GM21723 (cell line): ENCODE measurements around the gene FBXO47.
"Not testable (repeated sequence)": the region's sequence is repeated elsewhere in the genome, so short reads cannot be mapped to it uniquely, and the experiment has no call there.

Source experiments
- ATAC-seq: cut with Tn5 transposase; IDR thresholded peaks from one replicate; pipeline ENCODE4 v1.9.1; 2021; ENCODE audit warnings: mild to moderate bottlenecking, moderate library complexity; ENCODE audit not compliant: unreplicated experiment

Gene FBXO47

GRCh38 chr17:38925263-38925995, 41.8 kb downstream of the FBXO47 start, which contains the start of gene LASP1NB:
Gene LASP1NB (plus strand): TSS chr17:38925614.
- ATAC-seq, result no peak

DNA sequence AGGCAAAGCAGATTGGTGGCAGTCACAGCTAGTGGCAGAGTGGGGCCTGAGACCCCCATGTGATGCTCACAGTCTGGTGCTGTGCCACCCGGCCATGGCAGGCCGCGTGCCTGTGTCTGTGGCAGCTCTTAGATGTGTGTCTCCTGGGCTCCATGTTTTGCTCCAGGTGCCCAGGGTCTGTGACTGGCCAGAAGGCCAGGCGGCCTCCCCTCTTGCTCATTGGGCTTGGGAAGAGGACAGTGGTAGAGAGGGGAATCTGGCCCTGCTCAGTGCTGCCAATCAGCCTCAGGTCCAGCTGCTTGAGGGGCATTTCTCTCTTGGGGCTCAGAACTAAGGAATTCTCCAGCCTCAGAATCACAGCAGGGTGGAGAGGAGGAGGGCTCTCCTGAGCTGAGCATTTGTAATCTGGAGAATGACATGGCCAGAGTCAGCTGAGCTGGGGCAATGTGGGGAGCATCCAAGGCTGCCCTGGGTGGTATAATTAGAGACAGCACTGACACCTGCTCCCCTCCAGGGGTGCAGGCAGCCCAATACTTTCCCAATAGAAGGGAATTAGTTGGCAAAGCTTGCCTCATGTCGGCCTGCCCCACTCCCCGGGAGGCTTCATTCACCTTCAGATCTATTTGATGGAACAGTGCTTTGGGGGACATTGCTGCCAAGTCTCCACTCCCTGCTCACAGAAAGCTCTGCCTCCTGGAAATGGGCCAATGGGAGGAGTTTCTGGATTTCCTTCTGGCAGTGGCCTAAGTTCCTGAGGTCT, 44.5 kb downstream of the FBXO47 start:
- ATAC-seq, result no peak

- ATAC-seq, result no peak
Observed at GRCh38 chr17:38921756-38922411, 45.3 kb downstream of the FBXO47 start.

DNA sequence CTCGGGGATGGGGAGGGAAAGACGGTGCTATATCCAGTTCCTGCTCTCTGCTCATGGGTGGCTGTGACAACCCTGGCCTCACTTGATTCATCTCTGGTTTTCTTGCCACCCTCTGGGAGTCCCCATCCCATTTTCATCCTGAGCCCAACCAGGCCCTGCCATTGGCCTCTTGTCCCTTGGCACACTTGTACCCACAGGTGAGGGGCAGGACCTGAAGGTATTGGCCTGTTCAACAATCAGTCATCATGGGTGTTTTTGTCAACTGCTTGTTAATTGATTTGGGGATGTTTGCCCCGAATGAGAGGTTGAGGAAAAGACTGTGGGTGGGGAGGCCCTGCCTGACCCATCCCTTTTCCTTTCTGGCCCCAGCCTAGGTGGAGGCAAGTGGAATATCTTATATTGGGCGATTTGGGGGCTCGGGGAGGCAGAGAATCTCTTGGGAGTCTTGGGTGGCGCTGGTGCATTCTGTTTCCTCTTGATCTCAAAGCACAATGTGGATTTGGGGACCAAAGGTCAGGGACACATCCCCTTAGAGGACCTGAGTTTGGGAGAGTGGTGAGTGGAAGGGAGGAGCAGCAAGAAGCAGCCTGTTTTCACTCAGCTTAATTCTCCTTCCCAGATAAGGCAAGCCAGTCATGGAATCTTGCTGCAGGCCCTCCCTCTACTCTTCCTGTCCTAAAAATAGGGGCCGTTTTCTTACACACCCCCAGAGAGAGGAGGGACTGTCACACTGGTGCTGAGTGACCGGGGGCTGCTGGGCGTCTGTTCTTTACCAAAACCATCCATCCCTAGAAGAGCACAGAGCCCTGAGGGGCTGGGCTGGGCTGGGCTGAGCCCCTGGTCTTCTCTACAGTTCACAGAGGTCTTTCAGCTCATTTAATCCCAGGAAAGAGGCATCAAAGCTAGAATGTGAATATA, 46.6 kb downstream of the FBXO47 start:
- no peak for ATAC-seq

- no peak for ATAC-seq
Observed at GRCh38 chr17:38919316-38920078, 47.7 kb downstream of the FBXO47 start.

DNA sequence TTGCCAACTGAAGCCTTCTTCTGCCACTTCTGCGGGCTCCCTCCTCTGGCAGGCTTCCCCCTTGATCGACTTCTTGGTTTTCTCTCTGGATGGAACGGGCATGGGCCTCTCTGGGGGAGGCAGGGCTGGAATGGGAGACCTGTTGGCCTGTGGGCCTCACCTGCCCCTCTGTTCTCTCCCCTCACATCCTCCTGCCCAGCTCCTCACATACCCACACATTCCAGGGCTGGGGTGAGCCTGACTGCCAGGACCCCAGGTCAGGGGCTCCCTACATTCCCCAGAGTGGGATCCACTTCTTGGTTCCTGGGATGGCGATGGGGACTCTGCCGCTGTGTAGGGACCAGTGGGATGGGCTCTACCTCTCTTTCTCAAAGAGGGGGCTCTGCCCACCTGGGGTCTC, 48.3 kb downstream of the FBXO47 start:
- no peak for ATAC-seq

DNA sequence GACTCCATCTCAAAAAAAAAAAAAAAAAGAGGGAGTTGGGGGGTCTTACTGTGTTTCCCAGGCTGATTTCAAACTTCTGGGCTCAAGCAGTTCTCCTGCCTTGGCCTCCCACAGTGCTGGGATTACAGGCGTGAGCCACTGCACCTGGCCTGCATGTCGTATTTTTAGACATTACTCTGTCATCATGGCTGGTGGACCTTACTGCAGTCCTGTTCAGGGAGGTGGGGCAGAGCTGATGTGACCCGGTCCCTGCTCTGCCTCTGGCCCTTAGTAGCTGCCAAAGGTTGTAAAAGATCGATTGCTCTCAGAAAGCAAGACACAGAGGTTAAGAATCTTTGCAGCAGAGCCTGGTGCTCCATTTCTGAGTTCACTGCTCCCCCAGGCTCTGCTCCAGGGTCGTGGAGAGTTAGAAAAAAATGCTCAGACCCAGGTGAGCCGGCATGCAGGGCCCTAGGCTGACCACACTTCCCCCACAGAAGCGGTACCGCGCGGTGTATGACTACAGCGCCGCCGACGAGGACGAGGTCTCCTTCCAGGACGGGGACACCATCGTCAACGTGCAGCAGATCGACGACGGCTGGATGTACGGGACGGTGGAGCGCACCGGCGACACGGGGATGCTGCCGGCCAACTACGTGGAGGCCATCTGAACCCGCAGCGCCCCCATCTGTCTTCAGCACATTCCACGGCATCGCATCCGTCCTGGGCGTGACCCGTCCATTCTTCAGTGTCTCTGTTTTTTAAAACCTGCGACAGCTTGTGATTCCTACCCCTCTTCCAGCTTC, 48.9 kb downstream of the FBXO47 start:
- no peak for ATAC-seq

DNA sequence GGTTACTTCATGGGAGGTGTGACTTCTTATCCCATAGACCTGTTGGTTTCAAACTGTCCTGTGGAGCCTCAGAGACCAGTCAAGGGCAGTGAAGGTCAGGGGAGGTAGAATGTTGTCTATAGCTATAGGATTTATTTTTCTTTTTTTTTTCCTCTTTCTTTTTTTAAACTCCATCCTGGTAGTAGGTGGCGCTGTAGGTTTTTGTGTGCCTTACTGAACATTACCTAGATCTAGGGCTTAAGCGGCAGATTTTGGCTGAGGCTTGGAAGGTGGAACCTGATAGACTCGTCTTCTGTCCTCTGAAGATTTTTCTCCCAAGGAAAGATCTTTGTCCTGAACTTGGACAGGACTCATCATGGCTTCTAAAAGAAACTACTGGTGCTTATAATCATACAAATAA, 49.9 kb downstream of the FBXO47 start:
- no peak for ATAC-seq

DNA sequence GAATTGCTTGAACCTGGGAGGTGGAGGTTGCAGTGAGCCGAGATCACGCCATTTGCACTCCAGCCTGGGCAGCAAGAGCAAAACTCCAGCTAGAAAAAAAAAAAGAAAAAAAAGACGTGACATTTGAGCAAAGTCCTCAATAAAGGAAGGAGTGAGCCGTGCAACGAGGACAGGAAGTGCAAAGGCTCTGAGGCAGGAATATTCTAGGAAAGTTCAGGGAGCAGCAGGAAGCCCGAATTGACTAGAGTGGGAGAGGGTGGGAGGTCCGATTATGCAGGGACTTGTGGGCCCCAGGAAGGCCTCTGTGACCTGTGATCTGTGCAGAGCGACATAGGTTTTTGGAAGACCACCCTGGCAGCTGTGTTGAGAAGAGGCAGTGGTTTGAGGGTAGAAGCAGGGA, 50.4 kb downstream of the FBXO47 start:
- no peak for ATAC-seq

GRCh38 chr17:38915639-38915995, 51.6 kb downstream of the FBXO47 start:
- no peak for ATAC-seq

GRCh38 chr17:38914741-38915638, 52.2 kb downstream of the FBXO47 start:
- no peak for ATAC-seq

- ATAC-seq, result no peak
Observed at GRCh38 chr17:38912221-38912813, 54.9 kb downstream of the FBXO47 start.

- ATAC-seq, result not testable (repeated sequence)
Observed at GRCh38 chr17:38911731-38912081, 55.5 kb downstream of the FBXO47 start.

DNA sequence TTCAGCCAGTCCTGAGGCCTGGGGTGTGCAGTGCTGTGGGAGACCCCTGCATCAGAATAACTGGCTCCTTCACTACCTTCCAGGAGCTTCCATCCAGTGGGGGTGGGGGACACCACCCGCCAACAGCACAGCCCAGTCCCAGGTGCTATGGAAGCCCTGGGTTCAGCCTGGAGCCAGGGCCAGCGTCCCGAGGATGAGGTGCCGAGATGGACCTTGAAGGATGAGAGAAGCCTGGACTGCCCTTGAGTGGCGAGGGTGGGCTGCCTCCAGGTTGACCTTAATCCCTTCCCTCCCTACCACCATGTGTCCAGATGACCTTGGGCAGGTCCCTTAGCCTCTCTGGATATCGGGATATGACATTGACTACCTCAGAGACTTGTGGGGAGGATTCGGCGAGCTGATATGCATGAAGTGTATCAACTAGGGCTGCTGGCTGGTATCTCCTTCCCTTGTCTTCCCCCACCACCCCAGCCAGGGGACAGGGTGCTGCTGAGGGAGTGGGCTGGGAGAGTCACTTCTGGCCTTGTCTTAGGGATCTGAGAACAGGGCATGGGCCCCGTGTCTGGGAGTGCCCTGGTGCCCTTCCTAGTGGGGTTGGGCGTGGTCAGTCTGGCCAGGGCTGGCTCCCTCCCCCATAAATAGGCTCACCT, 56.0 kb downstream of the FBXO47 start:
- no peak for ATAC-seq

DNA sequence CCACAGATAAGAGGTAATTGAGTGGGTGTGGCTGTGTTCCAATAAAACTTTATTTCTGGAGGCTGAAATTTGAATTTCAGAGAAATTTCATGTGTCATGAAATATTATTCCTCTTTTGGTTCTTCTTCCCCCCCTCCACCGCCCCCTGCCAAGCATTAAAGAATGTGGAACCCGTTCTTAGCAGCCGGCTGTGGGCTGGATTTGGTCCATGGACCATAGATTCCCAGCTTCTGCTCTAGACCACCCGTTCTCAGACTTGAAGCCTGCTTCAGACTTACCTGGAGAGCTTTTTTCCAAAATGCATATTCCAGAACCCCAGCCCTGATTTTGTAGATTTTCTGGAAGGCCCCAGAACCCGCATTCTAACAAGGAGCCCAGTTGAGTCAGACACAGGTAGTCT, 56.9 kb downstream of the FBXO47 start:
- ATAC-seq, result no peak

- ATAC-seq, result no peak
Observed at GRCh38 chr17:38908676-38909181, 58.5 kb downstream of the FBXO47 start.

- no peak for ATAC-seq
Observed at GRCh38 chr17:38907930-38908675, 59.1 kb downstream of the FBXO47 start.
